GM23338 (cell line): Measurements from ENCODE around the gene AMZ1. TPM values are rescaled to one million over a fixed set of nuclear protein-coding genes. Genes with fewer than 3 reads are reported as not detected.

Experiments
- CREB1 ChIP-seq: fragments of 250-450 bp; sonication (Bioruptor Pico); IDR thresholded peaks from 2 replicates; pipeline ENCODE4 v1.5.0; 2020; ENCODE audit warnings: low read depth, mild to moderate bottlenecking, moderate library complexity
- EZH2phosphoT487 ChIP-seq: fragments of 200-600 bp; sonication (generic); IDR thresholded peaks from one replicate; pipeline ENCODE4 v1.8.1; 2018; ENCODE audit warnings: antibody characterized with exemption; ENCODE audit not compliant: unreplicated experiment
- JUNB ChIP-seq: IDR thresholded peaks from one replicate; pipeline ENCODE4 v1.6.1; 2016; ENCODE audit warnings: antibody characterized with exemption; ENCODE audit not compliant: unreplicated experiment
- NANOG ChIP-seq: IDR thresholded peaks from 2 replicates; pipeline ENCODE4 v1.6.1; 2016; ENCODE audit warnings: antibody characterized with exemption, borderline replicate concordance
- STAT1 ChIP-seq: IDR thresholded peaks from one replicate; pipeline ENCODE4 v1.6.1; 2016; ENCODE audit warnings: antibody characterized with exemption; ENCODE audit not compliant: unreplicated experiment
- ZNF114 ChIP-seq: fragments of 250-450 bp; sonication (Bioruptor Pico); IDR thresholded peaks from 2 replicates; pipeline ENCODE4 v1.5.0; 2020; ENCODE audit warnings: mild to moderate bottlenecking, moderate library complexity
- ZNF331 ChIP-seq: fragments of 250-450 bp; sonication (Bioruptor Pico); IDR thresholded peaks from 2 replicates; pipeline ENCODE4 v1.5.0; 2020; ENCODE audit warnings: low read depth, mild to moderate bottlenecking, moderate library complexity
- polyA plus RNA-seq: library from polyadenylated mRNA; unstranded; fragments of >200 nt; fragmentation: Nextera tagmentation; extraction: Ambion mirVana; gene quantifications from 2 replicates; pipeline ENCODE4 v1.2.1, GENCODE V29; 2016
- total RNA-seq: library from RNA; depleted of rRNA; stranded (reverse); fragments of >200 nt; shearing (Covaris generic); gene quantifications from 2 replicates; pipeline ENCODE4 v1.2.3, GENCODE V29; 2014
- TF ChIP-seq, protein P1 (sequence below): IDR thresholded peaks from one replicate; pipeline ENCODE4 v1.6.1; 2018; ENCODE audit warnings: antibody characterized with exemption; ENCODE audit not compliant: unreplicated experiment
- TF ChIP-seq, protein P2 (sequence below), 2 experiments: fragments of 200-600 bp in 1 of 2; sonication (generic) in 1 of 2; conservative IDR thresholded peaks; 2 replicates each; pipeline versions ENCODE4 v1.5.1 to v1.6.1; 2016 to 2017; ENCODE audit warnings: antibody characterized with exemption in 2 of 2, low read depth in 2 of 2, mild to moderate bottlenecking in 2 of 2, moderate library complexity in 1 of 2
- TF ChIP-seq, protein P3 (sequence below): IDR thresholded peaks from 2 replicates; pipeline ENCODE4 v1.6.1; 2016; ENCODE audit warnings: antibody characterized with exemption

AMZ1 gene
- total and polyA plus RNA-seq, 2 experiments from 2014 or later, result 0.73 to 4.5 TPM

DNA sequence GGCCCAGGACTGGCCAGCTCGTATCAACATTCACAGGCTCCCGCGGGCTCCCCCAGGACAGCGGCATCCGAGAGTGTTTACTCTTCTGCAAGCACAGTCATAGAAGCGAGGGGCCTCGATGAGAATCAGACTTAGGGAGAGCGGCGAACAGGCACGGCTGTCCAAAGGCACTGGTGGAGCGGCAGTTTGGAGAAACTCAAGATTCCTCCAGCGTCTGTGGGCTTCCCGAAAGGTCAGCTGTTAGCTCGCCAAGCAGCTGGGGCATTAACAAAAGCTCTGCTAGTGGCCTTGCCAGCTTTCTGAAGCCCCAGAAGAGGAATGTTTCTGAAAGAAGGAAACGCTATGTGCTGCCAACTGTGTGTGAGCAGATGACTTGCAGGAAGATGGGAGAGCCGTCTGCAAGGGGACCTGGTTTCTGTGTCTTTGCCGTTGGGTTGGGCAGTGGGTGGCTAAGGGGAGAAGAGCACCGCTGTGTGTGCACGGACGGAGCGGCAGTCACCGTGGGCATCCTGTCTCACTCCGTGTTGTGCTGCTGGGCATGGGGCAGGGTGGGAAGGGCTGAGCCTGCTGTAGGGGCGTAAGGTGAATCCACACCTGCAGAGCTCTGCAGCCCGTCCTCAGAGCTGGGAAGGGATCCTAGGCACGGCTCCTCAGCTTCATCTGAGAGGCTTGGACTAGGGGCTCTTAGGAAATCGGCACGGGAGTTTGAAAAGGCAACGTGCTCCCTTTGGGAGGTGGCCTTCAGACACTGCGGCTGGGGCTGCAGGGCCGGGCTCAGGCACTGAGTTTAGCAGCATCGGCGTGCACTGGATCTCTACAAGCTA, 42.1 kb downstream of the AMZ1 start (continued):
- no peak for TF ChIP-seq JUNB
- TF ChIP-seq, protein P1, sequence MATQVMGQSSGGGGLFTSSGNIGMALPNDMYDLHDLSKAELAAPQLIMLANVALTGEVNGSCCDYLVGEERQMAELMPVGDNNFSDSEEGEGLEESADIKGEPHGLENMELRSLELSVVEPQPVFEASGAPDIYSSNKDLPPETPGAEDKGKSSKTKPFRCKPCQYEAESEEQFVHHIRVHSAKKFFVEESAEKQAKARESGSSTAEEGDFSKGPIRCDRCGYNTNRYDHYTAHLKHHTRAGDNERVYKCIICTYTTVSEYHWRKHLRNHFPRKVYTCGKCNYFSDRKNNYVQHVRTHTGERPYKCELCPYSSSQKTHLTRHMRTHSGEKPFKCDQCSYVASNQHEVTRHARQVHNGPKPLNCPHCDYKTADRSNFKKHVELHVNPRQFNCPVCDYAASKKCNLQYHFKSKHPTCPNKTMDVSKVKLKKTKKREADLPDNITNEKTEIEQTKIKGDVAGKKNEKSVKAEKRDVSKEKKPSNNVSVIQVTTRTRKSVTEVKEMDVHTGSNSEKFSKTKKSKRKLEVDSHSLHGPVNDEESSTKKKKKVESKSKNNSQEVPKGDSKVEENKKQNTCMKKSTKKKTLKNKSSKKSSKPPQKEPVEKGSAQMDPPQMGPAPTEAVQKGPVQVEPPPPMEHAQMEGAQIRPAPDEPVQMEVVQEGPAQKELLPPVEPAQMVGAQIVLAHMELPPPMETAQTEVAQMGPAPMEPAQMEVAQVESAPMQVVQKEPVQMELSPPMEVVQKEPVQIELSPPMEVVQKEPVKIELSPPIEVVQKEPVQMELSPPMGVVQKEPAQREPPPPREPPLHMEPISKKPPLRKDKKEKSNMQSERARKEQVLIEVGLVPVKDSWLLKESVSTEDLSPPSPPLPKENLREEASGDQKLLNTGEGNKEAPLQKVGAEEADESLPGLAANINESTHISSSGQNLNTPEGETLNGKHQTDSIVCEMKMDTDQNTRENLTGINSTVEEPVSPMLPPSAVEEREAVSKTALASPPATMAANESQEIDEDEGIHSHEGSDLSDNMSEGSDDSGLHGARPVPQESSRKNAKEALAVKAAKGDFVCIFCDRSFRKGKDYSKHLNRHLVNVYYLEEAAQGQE, result no peak
- TF ChIP-seq STAT1, result no peak
- no peak for TF ChIP-seq EZH2phosphoT487
- TF ChIP-seq CREB1 (CRISPR knock-in tag), result no peak
- TF ChIP-seq NANOG, result no peak
- no peak for TF ChIP-seq ZNF114 (CRISPR knock-in tag)
- TF ChIP-seq ZNF331, result no peak
- TF ChIP-seq, protein P2, sequence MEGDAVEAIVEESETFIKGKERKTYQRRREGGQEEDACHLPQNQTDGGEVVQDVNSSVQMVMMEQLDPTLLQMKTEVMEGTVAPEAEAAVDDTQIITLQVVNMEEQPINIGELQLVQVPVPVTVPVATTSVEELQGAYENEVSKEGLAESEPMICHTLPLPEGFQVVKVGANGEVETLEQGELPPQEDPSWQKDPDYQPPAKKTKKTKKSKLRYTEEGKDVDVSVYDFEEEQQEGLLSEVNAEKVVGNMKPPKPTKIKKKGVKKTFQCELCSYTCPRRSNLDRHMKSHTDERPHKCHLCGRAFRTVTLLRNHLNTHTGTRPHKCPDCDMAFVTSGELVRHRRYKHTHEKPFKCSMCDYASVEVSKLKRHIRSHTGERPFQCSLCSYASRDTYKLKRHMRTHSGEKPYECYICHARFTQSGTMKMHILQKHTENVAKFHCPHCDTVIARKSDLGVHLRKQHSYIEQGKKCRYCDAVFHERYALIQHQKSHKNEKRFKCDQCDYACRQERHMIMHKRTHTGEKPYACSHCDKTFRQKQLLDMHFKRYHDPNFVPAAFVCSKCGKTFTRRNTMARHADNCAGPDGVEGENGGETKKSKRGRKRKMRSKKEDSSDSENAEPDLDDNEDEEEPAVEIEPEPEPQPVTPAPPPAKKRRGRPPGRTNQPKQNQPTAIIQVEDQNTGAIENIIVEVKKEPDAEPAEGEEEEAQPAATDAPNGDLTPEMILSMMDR (conservative IDR thresholded peaks at IDR 0.05; ENCODE audit: low read depth in 2 of 2), result no peak
- TF ChIP-seq, protein P3, sequence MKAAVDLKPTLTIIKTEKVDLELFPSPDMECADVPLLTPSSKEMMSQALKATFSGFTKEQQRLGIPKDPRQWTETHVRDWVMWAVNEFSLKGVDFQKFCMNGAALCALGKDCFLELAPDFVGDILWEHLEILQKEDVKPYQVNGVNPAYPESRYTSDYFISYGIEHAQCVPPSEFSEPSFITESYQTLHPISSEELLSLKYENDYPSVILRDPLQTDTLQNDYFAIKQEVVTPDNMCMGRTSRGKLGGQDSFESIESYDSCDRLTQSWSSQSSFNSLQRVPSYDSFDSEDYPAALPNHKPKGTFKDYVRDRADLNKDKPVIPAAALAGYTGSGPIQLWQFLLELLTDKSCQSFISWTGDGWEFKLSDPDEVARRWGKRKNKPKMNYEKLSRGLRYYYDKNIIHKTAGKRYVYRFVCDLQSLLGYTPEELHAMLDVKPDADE, result no peak
